Left renal pelvis (tissue), 4 donors: ENCODE results near the gene PID1. TPM values are rescaled to one million over a fixed set of nuclear protein-coding genes. Genes with fewer than 3 reads are reported as not detected.

ENCODE experiments used
- DNase-seq, 4 donors: peaks; one replicate each; pipeline ENCODE4 v3.0.0-alpha.2; 2013; ENCODE audit warnings: low read depth in 4 of 4, low spot score in 3 of 4
- polyA plus RNA-seq, 4 donors: library from polyadenylated mRNA; unstranded; fragments of 120-200 nt; gene quantifications; one replicate each; pipeline ENCODE4 v1.2.1, GENCODE V29; 2013; ENCODE audit not compliant: insufficient read length in 4 of 4

Gene PID1
- polyA plus RNA-seq, 4 donors = 4.1 to 23.0 (median 10.1) TPM

GRCh38 chr2:229261599-229261998 lies 9.5 kb downstream of the PID1 start:
- DNase-seq = no peak

- no peak for DNase-seq
Observed at GRCh38 chr2:229261076-229261475, 10.0 kb downstream of the PID1 start.

- no peak for DNase-seq
Observed at GRCh38 chr2:229257985-229258384, 13.1 kb downstream of the PID1 start.

GRCh38 chr2:229256376-229256775 lies 14.7 kb downstream of the PID1 start:
- DNase-seq = no peak

- DNase-seq = no peak
Observed at GRCh38 chr2:229254206-229254605, 16.9 kb downstream of the PID1 start.

DNA sequence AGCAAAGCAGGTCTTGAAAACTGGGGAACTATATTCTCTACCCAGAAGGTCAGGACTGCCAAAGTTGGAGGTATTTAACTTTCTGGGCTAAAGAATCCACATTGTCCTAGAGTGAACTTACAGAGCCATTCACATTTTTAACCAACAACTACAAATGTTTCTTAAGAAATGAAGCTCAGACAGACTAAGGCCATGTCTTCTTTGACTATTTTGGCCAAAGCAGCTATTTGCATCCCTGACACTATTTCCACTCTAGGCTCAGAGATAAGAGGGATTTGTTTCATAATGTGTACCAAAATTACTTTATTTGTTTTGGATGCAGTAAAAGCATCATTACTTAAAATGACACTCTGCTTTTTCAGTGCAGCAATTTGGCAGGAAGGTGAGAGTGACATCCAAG lies 18.1 kb downstream of the PID1 start:
- no peak for DNase-seq

GRCh38 chr2:229252280-229252679 lies 18.8 kb downstream of the PID1 start:
- DNase-seq = no peak

DNA sequence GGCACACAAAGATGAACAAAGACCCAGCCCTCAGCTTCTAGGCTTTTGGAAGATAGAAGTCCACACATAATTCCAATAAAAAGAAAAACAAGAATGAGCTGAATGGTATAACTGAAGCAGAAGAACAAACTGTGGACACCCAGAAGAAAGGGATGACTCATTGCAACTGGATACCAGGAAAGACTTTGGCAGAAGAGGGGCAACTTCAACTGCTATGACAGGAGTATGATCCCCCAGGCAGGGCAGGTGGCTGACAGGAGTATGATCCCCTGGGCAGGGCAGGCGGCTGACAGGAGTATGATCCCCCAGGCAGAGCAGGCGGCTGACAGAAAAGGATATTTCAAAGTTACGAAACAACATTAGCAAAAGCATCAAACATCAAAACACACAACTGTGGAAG lies 21.6 kb downstream of the PID1 start:
- DNase-seq = no peak

DNA sequence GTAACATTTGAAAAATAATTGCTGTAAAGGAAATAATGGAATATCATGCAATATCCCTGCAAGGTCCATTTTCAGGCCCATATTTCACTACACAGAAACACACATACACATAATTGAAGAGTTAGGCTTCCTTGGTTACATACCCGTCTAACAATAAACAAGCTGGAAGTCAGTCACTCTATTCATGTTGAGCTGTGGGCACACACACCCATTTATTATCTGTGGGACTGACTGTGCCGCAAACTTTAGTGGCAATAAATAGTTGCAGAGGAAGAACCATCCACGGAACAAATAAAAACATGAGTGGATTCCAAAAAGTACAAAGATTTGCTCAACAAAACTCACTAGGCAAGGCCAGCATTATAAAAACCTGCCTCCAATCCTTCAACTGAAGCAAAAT lies 24.8 kb downstream of the PID1 start:
- no peak for DNase-seq

GRCh38 chr2:229244975-229245374 lies 26.1 kb downstream of the PID1 start:
- DNase-seq = no peak

- no peak for DNase-seq
Observed at GRCh38 chr2:229243890-229244560, 27.1 kb downstream of the PID1 start.

- DNase-seq = no peak
Observed at GRCh38 chr2:229240984-229241491, 30.0 kb downstream of the PID1 start.

GRCh38 chr2:229239021-229239420 lies 32.1 kb downstream of the PID1 start:
- DNase-seq = no peak

DNA sequence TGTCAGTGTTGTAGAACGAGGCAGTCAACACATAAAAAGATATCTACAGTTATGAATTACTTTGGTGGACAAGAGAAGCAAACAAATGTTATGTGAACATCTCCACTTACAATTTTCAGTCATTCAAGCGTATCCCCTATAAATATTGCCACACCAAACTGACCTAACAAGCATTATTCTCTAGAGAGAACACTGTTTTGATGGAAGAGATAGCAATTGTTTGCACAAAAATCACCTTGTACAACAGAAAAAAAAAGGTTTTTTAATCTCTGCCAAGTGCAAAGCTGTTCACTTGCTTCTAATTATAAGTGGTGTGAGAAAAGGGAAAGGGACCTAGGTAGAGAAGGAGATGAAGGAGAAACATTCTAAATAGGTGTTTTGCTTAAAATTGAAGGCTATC lies 33.8 kb downstream of the PID1 start:
- no peak for DNase-seq

DNA sequence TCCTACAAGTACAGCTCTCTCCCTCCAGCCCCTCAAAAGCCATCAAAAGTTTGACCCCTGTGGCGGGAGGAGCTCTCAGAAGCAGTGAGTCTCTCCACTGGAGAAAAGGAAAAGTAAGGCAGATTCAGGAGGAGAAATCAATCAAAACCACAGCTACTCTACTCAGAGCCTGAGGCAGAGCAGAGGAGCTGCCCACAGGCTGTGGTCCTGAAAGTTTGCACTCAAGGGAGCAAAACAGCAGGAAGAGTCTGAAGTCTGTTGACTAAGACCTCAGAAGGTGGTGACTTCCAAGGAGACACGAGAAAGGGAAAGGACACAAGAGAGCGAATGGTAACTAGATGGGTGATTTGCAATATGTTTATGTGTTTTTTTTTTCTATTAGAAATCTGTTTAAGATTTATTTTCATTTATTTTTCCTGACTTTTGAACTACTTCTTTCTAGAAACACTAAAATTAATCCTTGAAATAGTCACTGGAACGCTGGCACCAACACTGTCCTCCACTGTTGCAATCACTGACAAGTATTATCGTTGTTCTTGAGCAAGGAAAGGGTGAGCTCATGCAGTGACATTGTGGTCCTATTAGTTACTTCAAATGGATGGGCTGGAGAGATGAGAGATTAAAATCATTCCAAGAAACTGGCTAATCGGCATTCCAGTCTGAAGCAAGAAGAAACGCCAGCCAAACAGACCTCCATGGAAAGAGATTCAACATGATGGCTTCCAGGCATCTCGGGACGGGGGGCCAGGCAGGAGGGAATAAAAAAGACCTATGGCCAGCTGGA lies 35.8 kb downstream of the PID1 start:
- DNase-seq = no peak

DNA sequence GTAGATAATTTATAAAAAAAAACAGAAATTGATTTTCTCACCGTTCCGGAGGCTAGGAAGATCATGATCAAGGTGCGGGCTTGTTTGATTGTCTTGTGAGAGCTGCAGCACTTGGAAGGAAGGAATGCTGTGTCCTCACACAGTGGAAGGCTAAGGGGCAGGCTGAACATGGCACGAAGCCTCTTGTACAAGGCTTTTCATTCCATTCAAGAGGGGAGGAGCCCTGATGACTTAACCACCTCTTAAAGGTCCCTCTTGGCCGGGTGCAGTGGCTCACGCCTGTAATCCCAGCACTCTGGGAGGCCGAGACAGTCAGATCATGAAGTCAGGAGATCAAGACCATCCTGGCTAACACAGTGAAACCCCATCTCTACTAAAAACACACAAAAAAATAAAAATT lies 39.2 kb downstream of the PID1 start:
- DNase-seq = no peak

- DNase-seq = no peak
Observed at GRCh38 chr2:229231328-229231868, 39.7 kb downstream of the PID1 start.

DNA sequence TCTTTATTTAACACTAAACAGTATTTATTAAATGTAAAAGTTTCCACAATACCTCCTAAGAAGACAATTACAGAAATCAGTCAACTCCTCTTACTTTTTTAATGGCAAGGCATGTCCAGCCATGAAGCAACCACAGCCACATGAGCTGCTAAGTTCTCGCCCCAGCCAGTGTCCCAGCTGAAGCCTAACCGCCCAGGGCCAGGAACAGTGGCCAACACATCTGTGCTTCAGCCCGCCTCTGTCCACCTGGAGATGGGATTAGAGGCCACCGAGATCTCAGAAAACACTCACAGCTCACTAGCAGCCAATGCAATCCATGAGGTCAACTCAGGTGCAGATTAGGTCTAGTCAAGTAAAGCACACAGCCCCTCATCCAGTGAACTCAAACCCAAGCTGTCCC lies 40.2 kb downstream of the PID1 start:
- no peak for DNase-seq

GRCh38 chr2:229230256-229230655 lies 40.8 kb downstream of the PID1 start:
- DNase-seq = no peak

GRCh38 chr2:229226382-229226781 lies 44.7 kb downstream of the PID1 start:
- no peak for DNase-seq

DNA sequence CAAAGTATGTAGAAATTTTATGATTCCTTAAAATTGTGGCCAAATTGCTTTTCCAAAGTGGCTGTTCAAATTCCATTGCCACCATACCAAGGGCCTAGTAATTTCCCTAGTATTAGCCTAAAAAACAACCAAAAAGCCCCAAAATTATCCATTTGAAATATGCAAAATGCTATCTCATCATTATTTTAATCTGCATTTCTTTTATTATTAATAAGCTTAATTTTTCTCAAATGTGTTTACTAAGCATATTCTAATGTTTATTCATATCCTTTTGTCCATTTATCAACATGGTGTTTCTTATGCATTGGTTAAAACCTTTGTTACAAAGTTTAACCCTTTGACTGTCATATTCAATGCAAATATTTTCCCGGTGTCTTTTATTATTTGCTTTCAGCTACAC lies 48.0 kb downstream of the PID1 start:
- DNase-seq = no peak

DNA sequence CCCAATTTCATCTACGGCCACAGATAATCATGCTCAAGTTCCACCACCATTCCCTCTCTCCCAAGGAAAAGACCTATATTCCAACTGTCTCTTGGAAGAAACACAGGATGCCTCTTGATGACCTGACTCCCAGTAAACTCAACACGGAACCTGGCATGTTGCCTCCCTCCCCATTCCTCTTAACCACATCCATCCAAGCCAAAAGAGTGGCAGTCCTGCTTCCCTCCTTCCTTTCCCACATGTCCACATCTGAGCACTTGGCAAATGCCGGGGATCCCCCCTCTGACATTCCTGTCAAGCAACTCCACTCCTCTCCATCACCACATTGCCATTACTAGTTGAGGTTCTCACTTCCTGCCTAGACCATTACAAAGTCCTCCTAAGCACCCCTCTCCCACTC lies 49.4 kb downstream of the PID1 start:
- no peak for DNase-seq
